SK-N-SH (cell line): ENCODE measurements around the gene RASL11B. TPM values are rescaled to one million over a fixed set of nuclear protein-coding genes. Genes with fewer than 3 reads are reported as not detected.

Experiments
- CTCF ChIA-PET: fragments of 300-600, 350-600 bp; formaldehyde crosslinking; extraction: SDS; loops from one replicate; lab custom pipeline; 2021; lab: Yijun Ruan, JAX
- POLR2A ChIA-PET: fragments of 350-600 bp; sonication (Branson Sonifier 250); formaldehyde crosslinking; extraction: SDS; loops from one replicate; lab custom pipeline; 2020; ENCODE audit warnings: antibody characterized with exemption, inconsistent platforms; lab: Yijun Ruan, JAX
- DNase-seq: peaks from one replicate; pipeline ENCODE4 v3.0.0; 2012
- H2AFZ ChIP-seq: fragments of 200-600 bp; sonication (generic); 2 replicates; pipeline ENCODE4 v1.8.1; 2016; ENCODE audit warnings: antibody characterized with exemption, mild to moderate bottlenecking, low read depth
- H3F3A ChIP-seq: fragments of 200-600 bp; sonication (generic); replicated peaks from 2 replicates; pipeline ENCODE3; 2016; ENCODE audit warnings: antibody characterized with exemption, mild to moderate bottlenecking; ENCODE audit not compliant: insufficient read depth
- H3K27ac ChIP-seq, 2 experiments: fragments of 200-500 bp in 1 of 2; fragments of 200-600 bp in 1 of 2; sonication (Bioruptor generic) in 1 of 2; sonication (generic), shearing (Covaris generic) in 1 of 2; 2 replicates each; pipeline versions ENCODE4 v1.5.1 to v1.6.1; 2014 to 2016; ENCODE audit warnings: low read depth in 2 of 2, inconsistent platforms in 1 of 2, low read length in 1 of 2, mild to moderate bottlenecking in 1 of 2, mixed read lengths in 1 of 2
- H3K27me3 ChIP-seq: fragments of 200-600 bp; sonication (generic), shearing (Covaris generic); 2 replicates; pipeline ENCODE4 v1.6.1; 2016; ENCODE audit warnings: mixed run types; ENCODE audit not compliant: insufficient read depth
- H3K36me3 ChIP-seq, 2 experiments: fragments of 200-500 bp in 1 of 2; fragments of 200-600 bp in 1 of 2; sonication (Bioruptor generic) in 1 of 2; sonication (generic) in 1 of 2; replicated peaks in 1 of 2; 2 replicates each; pipeline versions ENCODE3 to v1.5.1; 2014 to 2016; ENCODE audit warnings: low read length in 1 of 2, mild to moderate bottlenecking in 1 of 2; ENCODE audit not compliant: insufficient read depth in 2 of 2, control insufficient read depth in 1 of 2
- H3K4me1 ChIP-seq, 2 experiments: fragments of 200-500 bp in 1 of 2; fragments of 200-600 bp in 1 of 2; sonication (Bioruptor generic) in 1 of 2; sonication (generic), shearing (Covaris generic) in 1 of 2; 2 replicates each; pipeline versions ENCODE4 v1.5.1 to v1.6.1; 2014 to 2016; ENCODE audit warnings: low read depth in 1 of 2, low read length in 1 of 2, mixed run types in 1 of 2; ENCODE audit not compliant: insufficient read depth in 2 of 2, control insufficient read depth in 1 of 2
- H3K4me2 ChIP-seq: fragments of 200-600 bp; sonication (generic), shearing (Covaris generic); 2 replicates; pipeline ENCODE4 v1.6.1; 2017; ENCODE audit warnings: mixed run types
- H3K4me3 ChIP-seq, 2 experiments: fragments of 200-500 bp in 1 of 2; fragments of 200-600 bp in 1 of 2; sonication (Bioruptor generic) in 1 of 2; sonication (generic), shearing (Covaris generic) in 1 of 2; 2 replicates each; pipeline versions ENCODE4 v1.5.1 to v1.8.1; 2014 to 2016; ENCODE audit warnings: low read depth in 2 of 2, inconsistent platforms in 1 of 2, low read length in 1 of 2, mild to moderate bottlenecking in 1 of 2, mixed read lengths in 1 of 2, moderate library complexity in 1 of 2
- H3K79me2 ChIP-seq: fragments of 200-600 bp; sonication (generic); 2 replicates; pipeline ENCODE4 v1.8.1; 2017; ENCODE audit warnings: mild to moderate bottlenecking; ENCODE audit not compliant: insufficient read depth
- H3K9ac ChIP-seq: fragments of 200-600 bp; sonication (generic); 2 replicates; pipeline ENCODE4 v1.6.1; 2017; ENCODE audit warnings: mixed run types
- H3K9me2 ChIP-seq: fragments of 200-600 bp; sonication (generic); 2 replicates; pipeline ENCODE4 v1.6.1; 2017; ENCODE audit warnings: mixed run types
- H3K9me3 ChIP-seq: fragments of 200-600 bp; sonication (generic); 2 replicates; pipeline ENCODE4 v1.6.1; 2017; ENCODE audit warnings: mixed run types, mild to moderate bottlenecking, moderate library complexity
- H4K20me1 ChIP-seq: fragments of 200-600 bp; sonication (generic); 2 replicates; pipeline ENCODE4 v1.6.1; 2017; ENCODE audit warnings: mild to moderate bottlenecking, mixed run types; ENCODE audit not compliant: insufficient read depth
- FOSL2 ChIP-seq: IDR thresholded peaks from 2 replicates; pipeline ENCODE4 v1.4.0; 2012; ENCODE audit warnings: low read depth, mild to moderate bottlenecking, moderate library complexity, borderline replicate concordance
- GABPA ChIP-seq: IDR thresholded peaks from 2 replicates; pipeline ENCODE4 v1.4.0; 2012; ENCODE audit warnings: low read depth, mild to moderate bottlenecking
- MXI1 ChIP-seq: IDR thresholded peaks from 2 replicates; pipeline ENCODE4 v1.6.1; 2012; ENCODE audit warnings: mild to moderate bottlenecking, low read depth, low read length, improper control_type of control experiment
- REST ChIP-seq: IDR thresholded peaks from 2 replicates; pipeline ENCODE4 v1.6.1; 2012; ENCODE audit warnings: mild to moderate bottlenecking, low read depth, low read length, moderate library complexity
- RFX5 ChIP-seq: IDR thresholded peaks from 2 replicates; pipeline ENCODE4 v1.6.1; 2012; ENCODE audit warnings: mild to moderate bottlenecking, improper control_type of control experiment, low read length
- RXRA ChIP-seq: IDR thresholded peaks from 2 replicates; pipeline ENCODE4 v1.4.0; 2012; ENCODE audit warnings: low read depth, mild to moderate bottlenecking, borderline replicate concordance
- SIN3A ChIP-seq: IDR thresholded peaks from 2 replicates; pipeline ENCODE4 v1.6.1; 2012; ENCODE audit warnings: low read depth, mild to moderate bottlenecking, low read length, moderate library complexity, borderline replicate concordance
- SMC3 ChIP-seq: IDR thresholded peaks from 2 replicates; pipeline ENCODE4 v1.6.1; 2012; ENCODE audit warnings: low read depth, low read length, improper control_type of control experiment
- TAF1 ChIP-seq: IDR thresholded peaks from 2 replicates; pipeline ENCODE4 v1.6.1; 2012; ENCODE audit warnings: low read depth, mild to moderate bottlenecking, low read length, moderate library complexity, borderline replicate concordance
- USF2 ChIP-seq: fragments of 150-350 bp; IDR thresholded peaks from 2 replicates; pipeline ENCODE4 v1.6.1; 2017; ENCODE audit warnings: antibody characterized with exemption, low read length, low read depth, borderline replicate concordance
- ZBTB33 ChIP-seq: IDR thresholded peaks from 2 replicates; pipeline ENCODE4 v1.4.0; 2012; ENCODE audit warnings: low read depth, borderline replicate concordance
- WGBS: methylation state at CpG from one replicate; pipeline ENCODE4 v1.1.6; 2017; ENCODE audit warnings: low lambda C conversion rate; 5-methylcytosine and 5-hydroxymethylcytosine counted together
- polyA plus RNA-seq, 3 experiments: library from polyadenylated mRNA; depleted of rRNA; stranded (reverse); fragments of >200 nt; gene quantifications; 2 replicates each; pipeline ENCODE4 v1.2.3, GENCODE V29; 2012

RASL11B gene
- polyA plus RNA-seq, 1 of the 3 experiments (the other 2 are of a cell fraction): 0.54 TPM

- DNase-seq: no peak
- WGBS: 96% methylated on average over 2 of the region's 2 CpGs
- Histone ChIP-seq H3K9me2 (no peaks in the 10 kb centered on the region), H3K9me3 (no peaks in the 10 kb centered on the region), H2AFZ (no peak overlapping the region), H3K36me3 (no peaks in the 10 kb centered on the region)
- 0 out of 2 replicates have a peak, but pooled peaks have one; percentile 11 for TF ChIP-seq FOSL2
- no peak for TF ChIP-seq TAF1
- TF ChIP-seq, all 33 proteins: peak for 1
- Histone ChIP-seq H3K4me1 (peaks cover 0 to 12% of the 10 kb centered on the region in 2 experiments; a peak in 2 of 4 replicates), H4K20me1 (no peaks in the 10 kb centered on the region), H3K27me3 (no peaks in the 10 kb centered on the region), H3K4me3 (no peak overlapping the region), H3K79me2 (no peaks in the 10 kb centered on the region; the same call in 1 of the 2 replicates), H3F3A (peaks cover 7% of the 10 kb centered on the region), H3K4me2 (no peak overlapping the region), H3K9ac (no peak overlapping the region), H3K27ac (no peak overlapping the region)
- POLR2A ChIA-PET: no interaction called here
- CTCF ChIA-PET: interaction anchor here (1.0 to 4.0 kb wide), 15 partner anchors 8 to 536 kb away, joined by 3 to 24 read pairs (median 6); no protein-coding TSS in a partner anchor
Observed at GRCh38 chr4:52912608-52913007, 50.5 kb downstream of the RASL11B start.

- Histone ChIP-seq H3K4me3 (no peak overlapping the region), H3K9me2 (no peaks in the 10 kb centered on the region), H2AFZ (no peak overlapping the region), H3K79me2 (no peaks in the 10 kb centered on the region; the same call in 1 of the 2 replicates), H3K4me1 (peaks cover 0 to 12% of the 10 kb centered on the region in 2 experiments; a peak in 1 of 4 replicates), H3K4me2 (no peak overlapping the region), H3K27ac (no peak overlapping the region), H3K27me3 (no peaks in the 10 kb centered on the region), H3F3A (peaks cover 7% of the 10 kb centered on the region), H3K9me3 (no peaks in the 10 kb centered on the region), H4K20me1 (no peaks in the 10 kb centered on the region), H3K36me3 (no peaks in the 10 kb centered on the region), H3K9ac (no peak overlapping the region)
- ChIA-PET POLR2A (interaction anchor here (1.1 to 1.5 kb wide), 3 partner anchors 11 to 202 kb away, joined by 3 read pairs; no protein-coding TSS in a partner anchor), CTCF (interaction anchor here (0.7 to 0.9 kb wide), 4 partner anchors 11 to 69 kb away, joined by 3 to 4 read pairs (median 4); no protein-coding TSS in a partner anchor)
- no peak for DNase-seq
- 74% methylated on average over 3 of the region's 3 CpGs for WGBS
- no peak for TF ChIP-seq MXI1
- TF ChIP-seq ZBTB33: no peak
- TF ChIP-seq RXRA: no peak
- TF ChIP-seq SMC3: no peak
- TF ChIP-seq SIN3A: no peak
- no peak for TF ChIP-seq REST
- no peak for TF ChIP-seq USF2
- TF ChIP-seq GABPA: no peak
- TF ChIP-seq RFX5: no peak
Observed at GRCh38 chr4:52914051-52914605, 52.0 kb downstream of the RASL11B start.
